ENCODE measurements around the gene CERS5.

The CERS5 gene

DNA sequence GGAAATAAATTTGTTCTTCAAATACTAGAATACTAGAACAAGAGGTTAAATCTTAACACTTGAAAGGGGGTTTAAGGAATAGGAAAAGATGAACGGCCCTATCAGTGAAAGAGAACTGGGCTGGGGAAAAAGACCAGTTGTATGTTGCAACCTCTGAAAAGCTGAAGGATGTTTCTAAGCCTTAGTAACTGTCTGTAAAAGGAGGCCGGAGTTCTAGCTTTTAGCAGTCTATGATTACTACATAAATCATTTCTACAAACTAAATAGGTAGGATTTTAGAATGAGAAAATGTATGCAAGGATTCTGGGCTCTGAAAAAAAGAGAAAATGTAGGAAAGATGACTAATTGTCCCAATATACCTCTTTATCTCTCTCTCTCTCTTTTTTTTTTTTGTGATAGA is 4.9 kb downstream of the CERS5 start:
- no peak overlapping the region for H3K9ac ChIP-seq (ENCODE audit: low read length)
- no peaks in the 10 kb centered on the region for H3K27me3 ChIP-seq (ENCODE audit: low read length)
- 0 out of 2 replicates have a peak, but pooled peaks cover 5% of the 10 kb centered on the region for H3F3A ChIP-seq (ENCODE audit: insufficient read depth)
- H3K4me3 ChIP-seq (ENCODE audit: insufficient read depth, low read length, poor library complexity, severe bottlenecking) = no peak overlapping the region
- H3K36me3 ChIP-seq (ENCODE audit: low read length) = no peaks in the 10 kb centered on the region
- 0 out of 2 replicates have a peak, but pooled peaks cover 3% of the 10 kb centered on the region for H4K20me1 ChIP-seq (ENCODE audit: low read depth, low read length)
- no peak overlapping the region for H3K27ac ChIP-seq (ENCODE audit: low read depth, low read length)
- TF ChIP-seq EZH2phosphoT487 (conservative IDR thresholded peaks at IDR 0.05; ENCODE audit: low read length) = no peak
- no peak for TF ChIP-seq CTCF (IDR thresholded peaks at IDR 0.05; ENCODE audit: insufficient read depth, low read length, poor library complexity, severe bottlenecking)
- peaks cover 57% of the 10 kb centered on the region for H3K79me2 ChIP-seq (ENCODE audit: insufficient read depth, low read length)
- H3K4me2 ChIP-seq (ENCODE audit: low read depth, low read length, poor library complexity, severe bottlenecking) = no peak overlapping the region
- no peaks in the 10 kb centered on the region for H3K9me3 ChIP-seq (ENCODE audit: insufficient read depth, low read length)
- H2AFZ ChIP-seq (ENCODE audit: low read depth, low read length, severe bottlenecking) = no peak overlapping the region
- H3K9me2 ChIP-seq (replicated peaks; ENCODE audit: insufficient read depth, low read length) = no peaks in the 10 kb centered on the region

DNA sequence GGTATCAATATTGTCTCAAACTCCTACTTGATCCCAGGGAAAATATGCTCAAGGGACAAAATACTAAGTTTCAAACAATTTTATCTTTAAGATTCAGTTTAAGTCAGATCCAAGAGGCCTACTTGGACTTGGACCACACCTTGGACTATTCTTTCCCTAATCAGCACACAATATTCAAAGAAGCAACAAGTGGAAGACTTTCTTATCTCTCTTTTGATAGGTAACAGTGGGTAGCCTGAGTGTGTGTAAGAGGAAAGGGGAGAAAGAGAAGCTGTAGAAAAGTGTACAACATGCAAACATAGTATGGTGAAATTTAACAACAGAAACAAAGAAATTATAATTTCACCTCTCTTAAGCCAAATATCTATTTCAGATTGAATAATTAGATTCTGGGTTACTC is 6.5 kb downstream of the CERS5 start:
- no peak overlapping the region for H3K9ac ChIP-seq (ENCODE audit: low read length)
- H3K4me3 ChIP-seq (ENCODE audit: insufficient read depth, low read length, poor library complexity, severe bottlenecking) = no peak overlapping the region
- no peaks in the 10 kb centered on the region for H3K9me3 ChIP-seq (ENCODE audit: insufficient read depth, low read length)
- TF ChIP-seq CTCF (IDR thresholded peaks at IDR 0.05; ENCODE audit: insufficient read depth, low read length, poor library complexity, severe bottlenecking) (no peak), EZH2phosphoT487 (conservative IDR thresholded peaks at IDR 0.05; ENCODE audit: low read length) (no peak)
- peaks cover 53% of the 10 kb centered on the region for H3K79me2 ChIP-seq (ENCODE audit: insufficient read depth, low read length)
- H2AFZ ChIP-seq (ENCODE audit: low read depth, low read length, severe bottlenecking) = no peak overlapping the region
- H3K36me3 ChIP-seq (ENCODE audit: low read length) = no peaks in the 10 kb centered on the region
- H3K9me2 ChIP-seq (replicated peaks; ENCODE audit: insufficient read depth, low read length) = no peaks in the 10 kb centered on the region
- H3K27me3 ChIP-seq (ENCODE audit: low read length) = no peaks in the 10 kb centered on the region
- H3F3A ChIP-seq (ENCODE audit: insufficient read depth) = 0 out of 2 replicates have a peak, but pooled peaks cover 3% of the 10 kb centered on the region
- no peak overlapping the region for H3K4me2 ChIP-seq (ENCODE audit: low read depth, low read length, poor library complexity, severe bottlenecking)
- H3K27ac ChIP-seq (ENCODE audit: low read depth, low read length) = no peak overlapping the region
- 0 out of 2 replicates have a peak, but pooled peaks cover 3% of the 10 kb centered on the region for H4K20me1 ChIP-seq (ENCODE audit: low read depth, low read length)

- no peak for TF ChIP-seq CTCF (IDR thresholded peaks at IDR 0.05; ENCODE audit: insufficient read depth, low read length, poor library complexity, severe bottlenecking)
- no peak for TF ChIP-seq EZH2phosphoT487 (conservative IDR thresholded peaks at IDR 0.05; ENCODE audit: low read length)
- 0 out of 2 replicates have a peak, but pooled peaks cover 3% of the 10 kb centered on the region for H4K20me1 ChIP-seq (ENCODE audit: low read depth, low read length)
- peaks cover 30% of the 10 kb centered on the region for H3K79me2 ChIP-seq (ENCODE audit: insufficient read depth, low read length)
Measured at GRCh38 chr12:50157259-50157658, 9.9 kb downstream of the CERS5 start.

More at GRCh38 chr12:50157259-50157658, 9.9 kb downstream of the CERS5 start:
- Histone ChIP-seq H3K9ac (ENCODE audit: low read length) (no peak overlapping the region), H3K9me3 (ENCODE audit: insufficient read depth, low read length) (no peaks in the 10 kb centered on the region), H3K4me2 (ENCODE audit: low read depth, low read length, poor library complexity, severe bottlenecking) (no peak overlapping the region), H3K27ac (ENCODE audit: low read depth, low read length) (no peak overlapping the region), H3K9me2 (replicated peaks; ENCODE audit: insufficient read depth, low read length) (no peaks in the 10 kb centered on the region), H3K27me3 (ENCODE audit: low read length) (no peaks in the 10 kb centered on the region), H3K36me3 (ENCODE audit: low read length) (no peaks in the 10 kb centered on the region), H2AFZ (ENCODE audit: low read depth, low read length, severe bottlenecking) (no peak overlapping the region), H3F3A (ENCODE audit: insufficient read depth) (0 out of 2 replicates have a peak, but pooled peaks cover 3% of the 10 kb centered on the region), H3K4me3 (ENCODE audit: insufficient read depth, low read length, poor library complexity, severe bottlenecking) (no peak overlapping the region)

All from SU-DHL-6 (cell line).